NCI-H1930 (cell line): ENCODE results near the gene CFAP161.

ENCODE experiments used
- DNase-seq, 2 experiments: peaks; one replicate each; lab custom pipeline; 2025; lab: John Stamatoyannopoulos, UW

Gene CFAP161, protein sequence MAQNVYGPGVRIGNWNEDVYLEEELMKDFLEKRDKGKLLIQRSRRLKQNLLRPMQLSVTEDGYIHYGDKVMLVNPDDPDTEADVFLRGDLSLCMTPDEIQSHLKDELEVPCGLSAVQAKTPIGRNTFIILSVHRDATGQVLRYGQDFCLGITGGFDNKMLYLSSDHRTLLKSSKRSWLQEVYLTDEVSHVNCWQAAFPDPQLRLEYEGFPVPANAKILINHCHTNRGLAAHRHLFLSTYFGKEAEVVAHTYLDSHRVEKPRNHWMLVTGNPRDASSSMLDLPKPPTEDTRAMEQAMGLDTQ

GRCh38 chr15:81133782-81134461, at the start of gene CFAP161:
CFAP161 (plus strand) TSS chr15:81134270; CDS start chr15:81134330, 60 bp downstream.
- peak; percentile 63 to 76 for DNase-seq

GRCh38 chr15:81084716-81085115, 49.4 kb upstream of the CFAP161 start:
- no peak for DNase-seq

GRCh38 chr15:81085213-81085612, 48.9 kb upstream of the CFAP161 start:
- no peak for DNase-seq

DNA sequence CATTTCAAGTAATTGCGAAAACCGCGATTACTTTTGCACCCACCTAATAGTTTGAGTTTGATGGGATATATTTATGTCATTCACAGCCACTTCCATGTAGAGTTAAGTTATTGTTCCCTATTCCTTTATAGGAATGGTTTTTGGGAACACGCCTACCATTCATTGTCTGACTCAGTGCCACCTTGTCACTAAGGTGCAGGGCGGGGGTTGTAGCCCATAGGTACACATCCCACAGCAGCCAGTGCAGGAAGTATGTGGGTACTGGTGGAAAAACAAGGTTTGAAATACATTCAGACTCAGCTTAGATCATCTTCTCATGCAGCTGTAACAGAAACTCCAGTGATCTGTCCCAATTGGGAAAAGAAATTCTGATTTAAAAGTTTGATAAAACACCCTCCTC, 48.2 kb upstream of the CFAP161 start:
- no peak for DNase-seq

GRCh38 chr15:81087066-81087465, 47.0 kb upstream of the CFAP161 start:
- DNase-seq: no peak

GRCh38 chr15:81087694-81088093, 46.4 kb upstream of the CFAP161 start:
- DNase-seq: no peak

DNA sequence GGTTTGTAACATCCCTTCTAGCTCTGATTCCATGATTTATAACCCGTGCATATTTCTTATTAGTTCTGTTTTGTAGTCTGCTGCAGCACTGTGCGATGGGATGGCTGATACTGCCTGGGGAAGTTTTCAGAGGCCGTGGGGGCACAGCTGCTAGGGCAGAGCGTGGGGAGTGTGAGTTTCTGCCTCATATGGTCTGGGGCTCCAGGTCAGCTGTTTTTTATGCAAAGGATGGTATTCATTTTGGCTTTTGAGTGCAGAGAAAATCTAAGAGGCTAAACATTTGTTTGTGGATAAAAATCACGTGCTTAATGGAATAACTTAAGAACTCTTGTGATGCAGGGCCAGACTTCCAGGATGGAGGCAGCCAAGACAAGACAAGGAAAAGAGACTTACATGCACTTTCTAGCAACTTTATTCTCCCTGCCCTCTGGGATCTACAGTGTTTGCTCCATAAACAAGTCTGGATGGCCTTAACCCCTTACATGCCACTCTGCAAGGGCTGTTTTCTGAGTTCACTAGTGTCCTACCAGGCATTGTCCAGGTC, 45.5 kb upstream of the CFAP161 start:
- DNase-seq: no peak

GRCh38 chr15:81091889-81092558, 42.0 kb upstream of the CFAP161 start:
- no peak for DNase-seq

DNA sequence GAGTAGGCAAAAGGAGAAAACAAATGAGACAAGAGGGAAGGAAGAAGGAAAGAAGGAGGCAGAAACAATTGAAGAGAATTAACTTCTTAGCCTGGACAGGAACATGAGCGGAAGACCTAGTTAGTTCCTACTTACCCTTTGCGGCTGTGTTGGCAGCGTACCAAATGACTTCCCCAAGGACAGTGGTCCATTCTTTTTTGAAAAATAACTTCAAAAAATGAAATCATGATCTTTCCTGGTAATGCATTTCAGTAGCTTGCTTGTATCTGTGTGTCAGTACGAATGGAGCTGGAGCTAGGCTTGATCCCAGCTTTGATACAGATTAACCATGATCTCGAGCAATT, 41.5 kb upstream of the CFAP161 start:
- DNase-seq: no peak

DNA sequence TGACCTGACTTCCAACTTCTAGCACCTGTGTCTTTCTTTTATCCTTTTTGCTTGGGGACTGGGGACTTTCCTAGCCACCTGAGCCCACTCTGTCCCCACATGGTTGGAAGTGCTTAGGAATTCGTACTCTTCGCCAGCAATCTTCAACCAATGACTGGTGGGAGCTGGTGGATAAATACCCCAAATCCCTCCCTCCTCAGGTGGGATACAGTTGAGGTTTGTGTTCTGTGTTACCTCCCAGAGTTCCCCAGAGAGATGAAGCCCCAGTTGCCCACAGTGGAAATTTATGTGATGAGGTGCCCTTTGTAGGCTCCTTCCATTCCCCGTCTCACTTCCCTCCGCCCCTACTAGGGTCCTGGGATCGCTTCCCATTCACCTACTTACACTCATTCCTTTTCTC, 40.1 kb upstream of the CFAP161 start:
- no peak for DNase-seq

GRCh38 chr15:81095690-81096365, 38.2 kb upstream of the CFAP161 start:
- no peak for DNase-seq

DNA sequence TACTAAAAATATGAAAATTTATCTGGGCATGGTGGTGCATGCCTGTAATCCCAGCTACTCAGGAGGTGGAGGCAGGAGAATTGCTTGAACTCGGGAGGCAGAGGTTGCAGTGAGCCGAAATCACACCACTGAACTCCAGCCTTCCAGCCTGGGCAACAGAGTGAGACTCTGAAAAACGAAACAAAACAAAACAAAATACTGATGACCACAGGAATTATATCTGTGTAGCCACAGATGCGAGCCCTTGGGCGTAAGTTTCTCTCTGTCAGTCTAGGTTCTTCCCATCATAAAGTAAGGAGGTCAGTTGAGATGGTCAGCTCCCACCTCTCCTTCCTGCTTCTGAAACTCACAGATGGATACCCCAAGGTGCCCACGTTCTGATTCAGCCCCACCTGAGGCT, 37.7 kb upstream of the CFAP161 start:
- no peak for DNase-seq

DNA sequence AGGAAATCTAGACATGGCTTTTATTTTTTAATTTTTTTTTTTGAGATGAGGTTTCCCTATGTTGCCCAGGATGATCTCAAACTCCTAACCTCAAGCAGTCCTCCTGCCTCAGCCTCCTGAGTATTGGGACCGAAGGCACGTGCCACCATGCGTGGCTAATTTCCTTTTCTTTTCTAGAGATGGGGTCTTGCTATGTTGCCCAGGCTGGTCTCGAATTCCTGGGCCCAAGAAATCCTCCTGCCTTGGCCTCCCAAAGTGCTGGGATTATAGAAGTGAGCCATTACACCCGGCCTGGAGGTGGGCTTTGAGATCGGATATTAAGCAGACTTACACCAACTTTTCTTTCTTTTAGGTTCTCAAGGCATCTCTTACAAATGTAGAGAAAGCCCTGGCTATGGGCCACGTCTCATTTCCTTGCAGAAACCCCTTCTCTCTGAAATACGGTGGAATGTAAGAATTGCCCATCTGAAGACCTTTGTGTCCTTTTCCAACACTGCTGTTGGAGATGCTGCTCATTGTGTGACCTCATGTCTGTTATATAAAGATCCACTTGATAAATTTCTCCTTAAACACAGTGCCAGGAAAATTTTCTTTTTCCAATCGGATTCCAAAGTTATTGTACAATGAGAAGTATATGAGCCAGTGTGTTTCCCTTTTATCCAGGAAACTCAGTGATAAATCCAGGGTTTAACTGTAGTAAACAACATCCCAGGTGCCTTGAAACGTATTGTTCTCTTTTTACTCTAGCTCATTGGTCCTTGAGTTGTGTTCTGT, 36.8 kb upstream of the CFAP161 start:
- no peak for DNase-seq

- DNase-seq: no peak
Observed at GRCh38 chr15:81097890-81098280, 36.2 kb upstream of the CFAP161 start.

- no peak for DNase-seq
Observed at GRCh38 chr15:81098349-81098748, 35.7 kb upstream of the CFAP161 start.

- DNase-seq: no peak
Observed at GRCh38 chr15:81098861-81099651, 35.0 kb upstream of the CFAP161 start.

- no peak for DNase-seq
Observed at GRCh38 chr15:81101894-81102815, 31.9 kb upstream of the CFAP161 start.

DNA sequence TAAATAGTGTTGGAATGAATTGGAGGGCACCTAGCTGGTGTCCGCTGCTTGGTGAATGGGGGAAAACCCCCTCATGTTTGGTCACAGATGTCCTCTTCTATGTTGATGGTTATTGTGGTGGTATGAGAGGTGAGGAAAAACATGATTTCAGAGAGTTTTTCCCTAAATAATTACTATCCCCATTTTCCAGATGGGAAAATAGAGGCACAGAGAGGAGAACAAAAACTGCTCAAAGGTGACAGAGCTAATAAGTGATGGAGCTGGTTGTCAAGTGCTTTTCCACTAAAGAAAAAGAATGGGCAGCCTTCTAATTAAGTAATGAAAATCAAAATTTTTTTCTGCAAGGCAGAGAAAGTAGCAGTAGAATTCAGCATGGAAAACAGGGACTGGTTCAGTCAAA, 30.2 kb upstream of the CFAP161 start:
- DNase-seq: no peak

GRCh38 chr15:81105545-81105944, 28.5 kb upstream of the CFAP161 start:
- DNase-seq: no peak

- DNase-seq: peak in 1 of 2 experiments; percentile 35
Observed at GRCh38 chr15:81106560-81106959, 27.5 kb upstream of the CFAP161 start.
